ENCODE measurements around the gene ALKAL2.

The ALKAL2 gene

GRCh38 chr2:269356-270030 is 18.4 kb downstream of the ALKAL2 start:
- no peak for DNase-seq

DNA sequence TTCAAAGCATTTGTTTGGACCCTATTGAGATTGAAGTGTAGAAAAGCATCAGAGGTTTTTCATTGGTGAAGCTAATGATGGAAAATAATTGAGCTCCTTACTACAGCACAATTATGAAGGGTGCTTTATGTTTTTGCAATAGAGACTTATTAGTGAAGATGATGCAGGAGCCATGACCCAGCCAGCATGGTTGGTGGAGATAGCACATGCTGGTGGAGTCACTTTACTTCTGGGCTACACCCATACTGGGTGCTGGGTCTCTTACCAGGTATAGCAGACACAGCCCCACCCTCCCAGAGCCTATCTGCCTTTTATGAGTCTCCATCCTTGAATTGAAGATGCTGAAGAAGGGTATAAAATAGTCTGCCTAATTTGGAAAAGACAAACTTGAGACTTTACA is 19.6 kb downstream of the ALKAL2 start:
- no peak for DNase-seq

DNA sequence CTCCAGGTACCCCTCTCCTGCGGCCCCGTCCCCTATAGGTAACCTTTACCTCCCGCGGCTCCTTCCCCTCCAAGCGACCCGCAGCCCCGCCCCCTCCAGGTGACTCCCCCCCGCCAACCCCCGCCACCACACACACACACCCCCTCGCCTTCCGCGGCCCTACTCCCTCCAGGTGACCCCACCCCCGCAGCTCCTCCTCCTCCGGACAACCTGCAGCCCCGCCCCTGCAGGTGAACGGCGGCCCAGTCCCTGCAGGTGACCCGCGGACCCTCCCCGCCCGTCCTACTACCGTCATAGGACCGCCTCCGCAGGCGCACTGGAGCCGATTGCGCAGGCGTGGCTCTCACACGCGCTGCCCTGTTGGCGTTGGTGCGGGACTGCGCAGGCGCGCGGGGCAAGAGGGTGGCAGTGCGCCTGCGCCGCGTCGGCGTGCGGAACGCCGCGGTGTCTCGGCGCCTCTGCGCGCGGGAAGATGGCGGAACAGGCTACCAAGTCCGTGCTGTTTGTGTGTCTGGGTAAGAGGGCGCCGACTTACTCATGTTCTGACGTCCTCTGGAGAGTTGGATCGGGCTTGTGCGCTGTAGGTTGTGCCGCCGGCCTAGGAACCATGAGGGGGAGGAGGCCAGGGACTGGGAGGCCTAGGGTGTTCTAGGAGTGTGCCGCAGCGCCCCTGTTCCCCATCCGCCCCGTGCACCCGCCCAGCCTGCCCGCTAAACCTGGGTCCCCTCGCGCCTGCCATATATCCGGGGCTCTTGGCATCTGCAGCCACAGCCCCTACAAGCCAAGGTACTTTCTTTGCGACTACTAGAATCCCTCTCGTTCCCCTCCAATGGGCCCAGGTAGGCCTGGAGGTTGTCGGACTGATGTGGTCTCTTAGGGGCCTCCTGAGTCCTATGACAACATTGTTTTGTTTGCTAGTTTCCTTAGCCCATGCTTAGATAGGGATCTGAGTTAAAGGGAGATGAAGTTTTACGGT is 23.1 kb downstream of the ALKAL2 start, which contains the start of gene ACP1:
Gene ACP1, plus strand, starts transcription at position 455 of the 976 bp plus-strand sequence. Its CDS starts 18 bp downstream, at position 473.
- peak; percentile 92 for DNase-seq

GRCh38 chr2:263774-264492 is 24.0 kb downstream of the ALKAL2 start, which contains the start of gene SH3YL1:
SH3YL1 (minus strand) TSS chr2:264032; CDS start chr2:263984, 48 bp downstream.
- DNase-seq, result no peak

DNA sequence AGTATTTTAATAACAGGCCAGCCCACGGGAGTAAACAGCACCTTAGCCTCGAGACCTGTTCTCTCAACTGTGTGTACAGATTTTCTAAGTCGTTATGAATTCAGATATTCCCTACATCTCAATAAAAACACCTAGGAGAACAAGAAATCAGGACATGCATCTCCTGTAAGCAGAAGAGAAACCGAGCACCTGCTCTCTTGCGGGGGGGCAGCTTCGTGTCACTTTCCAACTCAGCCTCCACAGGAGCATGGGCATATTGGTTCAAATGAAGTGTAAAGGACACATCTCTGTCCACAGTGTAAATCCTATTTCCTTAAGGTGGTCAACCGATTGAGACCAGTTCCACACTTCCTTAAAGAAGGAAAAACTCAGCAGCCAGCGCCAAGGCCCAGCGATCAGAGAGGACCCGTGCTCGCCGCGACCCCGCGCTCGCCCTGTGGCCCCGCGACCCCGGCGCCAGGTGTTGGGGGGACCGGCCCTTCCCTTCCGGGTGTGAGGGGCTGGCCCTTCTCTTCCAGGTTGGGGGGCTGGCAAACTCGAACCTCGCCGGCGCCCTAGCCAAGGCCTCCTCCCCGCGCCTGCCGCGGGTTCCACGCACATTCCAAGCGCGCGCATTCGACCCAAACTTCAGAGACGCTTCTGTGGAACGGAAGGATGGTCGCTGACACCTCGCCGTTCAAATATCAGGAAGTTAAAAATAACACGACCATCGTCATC is 24.7 kb downstream of the ALKAL2 start:
- DNase-seq, result no peak

DNA sequence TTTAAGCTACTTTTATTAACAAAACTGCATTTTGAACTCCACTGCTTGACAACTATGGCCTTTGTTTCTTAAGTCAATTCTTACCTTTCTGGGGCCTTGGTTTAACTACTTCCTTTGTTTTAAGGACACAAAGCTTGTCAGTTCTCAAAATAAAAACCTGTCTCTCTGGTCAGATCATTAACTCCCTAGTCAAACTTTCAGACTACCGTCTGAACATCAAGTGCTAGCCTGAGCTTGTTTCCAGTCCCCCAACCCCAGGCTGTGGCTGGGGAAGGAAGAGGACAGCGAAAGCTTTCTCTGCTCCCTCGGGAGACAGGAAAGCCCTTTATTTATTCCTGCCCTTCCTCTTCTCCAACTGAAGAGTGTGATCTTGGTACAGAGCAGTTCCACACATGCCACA is 25.8 kb downstream of the ALKAL2 start:
- DNase-seq, result no peak

- no peak for DNase-seq
Observed at GRCh38 chr2:260507-261161, 27.3 kb downstream of the ALKAL2 start.

GRCh38 chr2:259789-260331 is 28.0 kb downstream of the ALKAL2 start:
- no peak for DNase-seq

DNA sequence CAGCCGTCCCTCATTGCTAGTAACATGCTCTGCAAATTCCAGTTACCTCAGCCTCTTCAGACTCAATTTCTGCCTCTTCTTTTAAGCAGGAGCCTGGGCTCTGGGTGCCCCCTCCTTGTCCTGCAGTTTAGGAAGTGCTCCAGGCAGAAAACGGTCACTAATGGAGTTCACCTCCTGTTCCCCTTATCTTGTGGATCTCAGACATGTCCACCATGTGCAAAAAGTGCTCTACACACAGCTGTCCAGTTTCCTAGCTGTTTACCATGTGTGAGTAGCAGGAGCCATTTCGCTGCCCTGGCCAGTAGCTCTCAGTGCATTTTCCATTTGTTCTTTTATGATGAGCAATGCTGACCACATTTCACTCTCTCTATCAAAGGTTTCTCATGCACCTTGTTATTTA is 29.0 kb downstream of the ALKAL2 start:
- DNase-seq, result no peak

- DNase-seq, result no peak
Observed at GRCh38 chr2:257842-258241, 30.0 kb downstream of the ALKAL2 start.

- no peak for DNase-seq
Observed at GRCh38 chr2:257429-257828, 30.5 kb downstream of the ALKAL2 start.

GRCh38 chr2:256094-256493 is 31.8 kb downstream of the ALKAL2 start:
- DNase-seq, result no peak

DNA sequence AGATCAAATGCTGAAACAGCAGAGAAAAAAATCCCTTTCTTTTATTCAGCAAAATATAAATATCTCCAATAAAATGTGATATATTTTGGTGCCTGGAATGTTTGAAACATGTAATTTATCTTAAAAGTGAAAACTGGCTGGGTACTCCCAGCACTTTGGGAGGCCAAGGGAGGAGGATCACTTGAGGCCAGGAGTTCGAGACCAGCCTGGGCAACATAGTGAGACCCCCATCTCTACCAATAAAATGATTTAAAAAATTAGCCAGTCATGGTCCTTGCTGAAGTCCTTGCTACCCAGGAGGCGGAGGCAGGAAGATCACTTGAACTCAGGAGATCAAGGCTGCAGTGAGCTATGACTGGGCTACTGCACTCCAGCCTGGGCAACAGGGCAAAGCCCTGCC is 32.7 kb downstream of the ALKAL2 start:
- no peak for DNase-seq

DNA sequence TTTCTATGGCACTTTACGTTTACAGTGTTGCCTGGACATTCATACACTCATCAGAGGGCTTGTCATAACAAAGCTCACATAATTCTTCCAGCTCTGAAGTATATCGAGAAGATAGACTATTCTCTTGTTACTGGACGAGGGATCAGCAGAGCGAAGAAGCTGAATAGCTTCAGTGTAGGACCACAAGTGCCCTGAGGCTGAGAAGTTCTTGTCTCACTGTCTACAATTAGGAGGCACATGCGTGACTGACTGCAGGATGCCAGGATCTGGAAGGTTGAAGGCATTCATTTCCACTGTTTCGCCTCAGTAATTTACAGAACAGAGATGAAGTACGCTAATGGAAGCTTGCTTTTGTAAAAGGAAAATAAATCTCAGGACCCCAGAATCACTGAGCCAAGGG is 33.6 kb downstream of the ALKAL2 start:
- no peak for DNase-seq

- DNase-seq, result no peak
Observed at GRCh38 chr2:253202-253638, 34.7 kb downstream of the ALKAL2 start.

DNA sequence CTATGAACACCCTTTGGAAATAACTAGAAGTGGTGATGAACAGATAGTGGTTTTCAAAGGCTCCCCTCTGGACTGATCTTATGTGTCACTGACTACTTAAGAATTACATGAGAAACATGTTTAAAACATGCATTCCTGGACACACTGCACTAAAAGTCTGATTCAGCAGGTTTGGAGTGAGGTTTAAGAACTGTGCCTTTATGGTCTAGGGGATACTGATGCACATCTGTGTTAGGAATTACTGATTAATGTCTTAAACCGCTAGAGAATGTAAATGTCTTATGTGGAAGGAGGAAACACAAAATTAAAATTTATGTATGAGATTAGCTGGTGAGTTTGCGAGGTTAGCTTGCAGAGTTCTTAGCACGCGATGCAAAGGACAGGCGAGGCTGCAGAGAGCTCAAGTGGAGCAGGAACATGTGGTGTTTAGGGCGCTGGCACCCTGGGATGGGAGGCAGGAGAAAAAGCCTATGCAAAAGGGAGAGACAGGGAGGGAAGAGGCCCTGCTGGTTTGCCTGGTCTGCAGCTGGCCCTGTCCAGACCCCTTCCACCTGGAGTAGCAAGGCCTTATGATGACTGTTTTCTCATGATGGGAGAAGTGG is 35.8 kb downstream of the ALKAL2 start:
- no peak for DNase-seq

DNA sequence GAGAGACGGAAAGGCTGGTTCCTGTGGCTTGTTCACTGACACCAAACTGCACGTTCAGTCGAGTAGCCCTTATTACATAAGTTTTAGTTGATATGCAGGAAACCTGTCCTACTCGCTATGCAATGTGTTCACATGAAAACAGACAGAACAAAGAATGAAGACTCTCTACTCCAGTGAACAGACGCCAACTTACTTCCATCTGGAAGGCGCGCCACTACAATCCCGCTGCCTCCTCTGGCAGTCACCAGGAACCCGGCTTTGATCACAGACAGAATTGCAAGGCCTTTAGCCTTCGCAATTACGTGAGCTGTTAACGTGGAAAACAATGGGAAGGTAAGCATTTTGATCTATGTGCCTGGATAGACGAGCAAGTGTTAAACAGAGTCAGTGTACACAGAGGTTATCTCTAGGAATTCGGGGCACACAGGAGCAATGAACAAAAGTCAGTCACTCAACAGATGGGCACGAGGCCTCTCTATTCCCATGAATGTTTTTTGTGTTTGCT is 38.3 kb downstream of the ALKAL2 start:
- no peak for DNase-seq

DNA sequence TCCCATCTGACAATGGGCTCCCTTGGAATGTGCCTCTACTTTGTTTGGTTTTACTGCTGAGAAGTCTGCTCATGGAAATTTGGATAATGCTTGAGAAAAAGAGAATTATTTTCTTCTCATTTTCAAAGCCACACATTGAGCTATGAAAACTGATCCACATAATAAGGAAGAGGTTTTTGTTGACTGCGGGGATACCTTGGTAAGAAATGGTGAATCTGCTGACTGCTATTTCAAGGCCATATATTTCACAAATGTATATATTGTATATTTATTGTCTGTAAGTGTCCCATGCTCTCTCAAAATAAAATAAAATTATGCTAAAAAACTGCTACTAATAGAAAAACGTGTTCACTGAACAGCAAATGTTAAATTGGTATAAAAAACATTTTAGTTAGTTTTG is 39.2 kb downstream of the ALKAL2 start:
- DNase-seq, result no peak

GRCh38 chr2:246489-247144 is 41.3 kb downstream of the ALKAL2 start:
- DNase-seq, result no peak

- no peak for DNase-seq
Observed at GRCh38 chr2:244547-244946, 43.3 kb downstream of the ALKAL2 start.
